Body of pancreas (tissue), 4 donors: ENCODE data around the gene MCIDAS. TPM values are rescaled to one million over a fixed set of nuclear protein-coding genes. Genes with fewer than 3 reads are reported as not detected.
A peak's percentile ranks its signal among the peaks of the same experiment; 100 is the strongest.

Experiments used
- ATAC-seq: fragments of 150-250 bp; one replicate; pipeline ENCODE4 v1.9.1; 2016
- DNase-seq, 4 donors: peaks; one replicate each; pipeline ENCODE4 v3.0.0-alpha.2; 2019
- H3K27ac ChIP-seq, 4 donors: fragments of 200-600 bp; sonication (generic); 1 replicate in 3 of 4; 2 replicates in 1 of 4; pipeline versions ENCODE4 v1.5.1 to v1.6.1; 2016 to 2019; ENCODE audit warnings: mild to moderate bottlenecking in 1 of 4, mixed read lengths in 1 of 4, moderate library complexity in 1 of 4
- H3K27me3 ChIP-seq, 2 donors: fragments of 200-600 bp; sonication (generic); one replicate each; pipeline ENCODE4 v1.6.0; 2016; ENCODE audit warnings: mild to moderate bottlenecking in 1 of 2
- H3K36me3 ChIP-seq, 2 donors: fragments of 200-600 bp; sonication (generic); replicated peaks in 1 of 2; 2 replicates each; pipeline ENCODE4 v1.5.1; 2016; ENCODE audit warnings: low read depth in 2 of 2; ENCODE audit not compliant: insufficient read depth in 1 of 2
- H3K4me1 ChIP-seq: fragments of 200-600 bp; sonication (generic); one replicate; pipeline ENCODE4 v1.6.0; 2016
- H3K4me3 ChIP-seq, 2 donors: fragments of 200-600 bp; sonication (generic); 1 replicate in 1 of 2; 2 replicates in 1 of 2; pipeline ENCODE4 v1.5.1; 2016 to 2019
- H3K9me3 ChIP-seq, 3 donors: fragments of 200-600 bp; sonication (generic); 1 replicate in 2 of 3; 2 replicates in 1 of 3; pipeline ENCODE4 v1.5.1; 2016
- POLR2A ChIP-seq, 3 donors: fragments of 450-650 bp; IDR thresholded peaks; one replicate each; pipeline ENCODE4 v1.6.1; 2016; ENCODE audit warnings: antibody characterized with exemption in 3 of 3, mild to moderate bottlenecking in 2 of 3
- WGBS, 2 donors: methylation state at CpG; one replicate each; pipeline ENCODE4 v1.1.5; 2017; 5-methylcytosine and 5-hydroxymethylcytosine counted together
- intact Hi-C: fragments of 100-400 bp; cut with DNase I; formaldehyde crosslinking; loops from one replicate; pipeline ENCODE4 v1.15.1; 2023
- total RNA-seq, 2 donors: library from RNA; depleted of rRNA; stranded (reverse); fragments of >200 nt; gene quantifications; one replicate each; pipeline ENCODE4 v1.1.0, GENCODE V29; 2016
- TF ChIP-seq, protein P1 (sequence below), 7 experiments: fragments of 450-650 bp in 4 of 7; fragments of 200-600 bp in 3 of 7; sonication (generic) in 3 of 7; IDR thresholded peaks; one replicate each; pipeline ENCODE4 v1.5.1; 2016 to 2019; ENCODE audit warnings: antibody characterized with exemption in 7 of 7

Gene MCIDAS
- total RNA-seq, 2 donors from 2014 or later = 1.3 TPM; not detected in 1

GRCh38 chr5:55232271-55232984 is 5.3 kb upstream of the MCIDAS start:
- H3K4me1 ChIP-seq = peaks cover 37% of the 10 kb centered on the region
- no peaks in the 10 kb centered on the region for H3K36me3 ChIP-seq
- intact Hi-C loops = no loop called here
- peak overlapping the region; percentile 73 to 91 (median 82) for H3K27ac ChIP-seq
- peak; percentile 52 for ATAC-seq
- no peaks in the 10 kb centered on the region for H3K9me3 ChIP-seq
- peak; percentile 62 to 71 (median 66) for DNase-seq
- WGBS, 2 donors = 1% methylated on average over 45 of the region's 45 CpGs
- H3K4me3 ChIP-seq = peak overlapping the region; percentile 47 to 51
- TF ChIP-seq POLR2A (IDR thresholded peaks at IDR 0.05) = peak; percentile 22 to 80 (median 73)
- TF ChIP-seq, protein P1, sequence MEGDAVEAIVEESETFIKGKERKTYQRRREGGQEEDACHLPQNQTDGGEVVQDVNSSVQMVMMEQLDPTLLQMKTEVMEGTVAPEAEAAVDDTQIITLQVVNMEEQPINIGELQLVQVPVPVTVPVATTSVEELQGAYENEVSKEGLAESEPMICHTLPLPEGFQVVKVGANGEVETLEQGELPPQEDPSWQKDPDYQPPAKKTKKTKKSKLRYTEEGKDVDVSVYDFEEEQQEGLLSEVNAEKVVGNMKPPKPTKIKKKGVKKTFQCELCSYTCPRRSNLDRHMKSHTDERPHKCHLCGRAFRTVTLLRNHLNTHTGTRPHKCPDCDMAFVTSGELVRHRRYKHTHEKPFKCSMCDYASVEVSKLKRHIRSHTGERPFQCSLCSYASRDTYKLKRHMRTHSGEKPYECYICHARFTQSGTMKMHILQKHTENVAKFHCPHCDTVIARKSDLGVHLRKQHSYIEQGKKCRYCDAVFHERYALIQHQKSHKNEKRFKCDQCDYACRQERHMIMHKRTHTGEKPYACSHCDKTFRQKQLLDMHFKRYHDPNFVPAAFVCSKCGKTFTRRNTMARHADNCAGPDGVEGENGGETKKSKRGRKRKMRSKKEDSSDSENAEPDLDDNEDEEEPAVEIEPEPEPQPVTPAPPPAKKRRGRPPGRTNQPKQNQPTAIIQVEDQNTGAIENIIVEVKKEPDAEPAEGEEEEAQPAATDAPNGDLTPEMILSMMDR (IDR thresholded peaks at IDR 0.05) = no peak
- H3K27me3 ChIP-seq = no peaks in the 10 kb centered on the region

GRCh38 chr5:55231919-55232270 is 4.8 kb upstream of the MCIDAS start:
- WGBS, 2 donors = 1 to 2% methylated on average over 8 to 11 of the region's 11 CpGs
- H3K36me3 ChIP-seq = no peaks in the 10 kb centered on the region
- intact Hi-C loops = no loop called here
- H3K4me3 ChIP-seq = peak overlapping the region; percentile 47 to 51
- TF ChIP-seq, protein P1 (IDR thresholded peaks at IDR 0.05) = no peak
- no peak for TF ChIP-seq POLR2A (IDR thresholded peaks at IDR 0.05)
- no peaks in the 10 kb centered on the region for H3K27me3 ChIP-seq
- H3K27ac ChIP-seq = peak overlapping the region in 3 of 4 donors; percentile 73 to 91 (median 88)
- ATAC-seq (no peak), DNase-seq (no peak)
- no peaks in the 10 kb centered on the region for H3K9me3 ChIP-seq
- peaks cover 38% of the 10 kb centered on the region for H3K4me1 ChIP-seq

- ATAC-seq (no peak), DNase-seq (peak; percentile 36 to 55 (median 46))
- peak overlapping the region; percentile 47 to 51 for H3K4me3 ChIP-seq
- TF ChIP-seq POLR2A (IDR thresholded peaks at IDR 0.05) = peak; percentile 20 to 28 (median 21)
- TF ChIP-seq, protein P1 (IDR thresholded peaks at IDR 0.05) = peak in 4 of 7 experiments; percentile 20 to 41 (median 38)
- no peaks in the 10 kb centered on the region for H3K36me3 ChIP-seq
- H3K4me1 ChIP-seq = peaks cover 45% of the 10 kb centered on the region
- WGBS, 2 donors = 1 to 15% methylated on average over 11 to 48 of the region's 48 CpGs
- H3K27me3 ChIP-seq = no peaks in the 10 kb centered on the region
- no peaks in the 10 kb centered on the region for H3K9me3 ChIP-seq
- intact Hi-C loops = no loop called here
- peak overlapping the region in 3 of 4 donors; percentile 73 to 91 (median 88) for H3K27ac ChIP-seq
Measured at GRCh38 chr5:55231029-55231918, 4.2 kb upstream of the MCIDAS start.

GRCh38 chr5:55230086-55230629 is 3.0 kb upstream of the MCIDAS start:
- H3K4me3 ChIP-seq = no peak overlapping the region
- WGBS, 2 donors = 46 to 66% methylated on average over 8 of the region's 8 CpGs
- H3K27ac ChIP-seq = no peak overlapping the region
- TF ChIP-seq, protein P1 (IDR thresholded peaks at IDR 0.05) = no peak
- no peak for TF ChIP-seq POLR2A (IDR thresholded peaks at IDR 0.05)
- DNase-seq (no peak), ATAC-seq (no peak)
- no peaks in the 10 kb centered on the region for H3K9me3 ChIP-seq
- no peaks in the 10 kb centered on the region for H3K36me3 ChIP-seq
- intact Hi-C loops = no loop called here
- peaks cover 48% of the 10 kb centered on the region for H3K4me1 ChIP-seq
- no peaks in the 10 kb centered on the region for H3K27me3 ChIP-seq
